Activated CD4-positive, alpha-beta T cell treated with anti-CD3 and anti-CD28 coated beads for 48 hours (primary cell): ENCODE results near the gene SLIT1.

Experiments
- DNase-seq: peaks from one replicate; pipeline ENCODE4 v3.0.0-alpha.2; 2020

SLIT1 gene

GRCh38 chr10:97078261-97078937 is 107.4 kb downstream of the SLIT1 start:
- no peak for DNase-seq

GRCh38 chr10:97076781-97077180 is 109.0 kb downstream of the SLIT1 start:
- DNase-seq, result no peak

GRCh38 chr10:97075961-97076525 is 109.7 kb downstream of the SLIT1 start:
- no peak for DNase-seq

- DNase-seq, result no peak
These were observed 110.3 kb downstream of the SLIT1 start for GRCh38 chr10:97075421-97075820.

GRCh38 chr10:97074256-97075145 is 111.3 kb downstream of the SLIT1 start:
- DNase-seq, result no peak

- DNase-seq, result peak; percentile 89
These were observed 112.7 kb downstream of the SLIT1 start for GRCh38 chr10:97072851-97073665.

- no peak for DNase-seq
These were observed 114.3 kb downstream of the SLIT1 start for GRCh38 chr10:97071496-97071895.

- peak; percentile 35 for DNase-seq
These were observed 116.0 kb downstream of the SLIT1 start for GRCh38 chr10:97069576-97070362.

GRCh38 chr10:97069026-97069425 is 116.7 kb downstream of the SLIT1 start:
- DNase-seq, result no peak

- no peak for DNase-seq
These were observed 117.9 kb downstream of the SLIT1 start for GRCh38 chr10:97067716-97068391.

GRCh38 chr10:97066877-97067555 is 118.7 kb downstream of the SLIT1 start:
- no peak for DNase-seq

GRCh38 chr10:97065686-97066660 is 119.8 kb downstream of the SLIT1 start:
- DNase-seq, result no peak

- DNase-seq, result no peak
These were observed 120.6 kb downstream of the SLIT1 start for GRCh38 chr10:97065128-97065527.

- DNase-seq, result no peak
These were observed 121.5 kb downstream of the SLIT1 start for GRCh38 chr10:97063983-97064837.

- no peak for DNase-seq
These were observed 122.3 kb downstream of the SLIT1 start for GRCh38 chr10:97063271-97063982.

- DNase-seq, result no peak
These were observed 123.3 kb downstream of the SLIT1 start for GRCh38 chr10:97062456-97062855.

- DNase-seq, result no peak
These were observed 123.7 kb downstream of the SLIT1 start for GRCh38 chr10:97062046-97062445.

- DNase-seq, result no peak
These were observed 124.3 kb downstream of the SLIT1 start for GRCh38 chr10:97061423-97061822.
